Measurements from ENCODE around the gene HPGDS.

DNA sequence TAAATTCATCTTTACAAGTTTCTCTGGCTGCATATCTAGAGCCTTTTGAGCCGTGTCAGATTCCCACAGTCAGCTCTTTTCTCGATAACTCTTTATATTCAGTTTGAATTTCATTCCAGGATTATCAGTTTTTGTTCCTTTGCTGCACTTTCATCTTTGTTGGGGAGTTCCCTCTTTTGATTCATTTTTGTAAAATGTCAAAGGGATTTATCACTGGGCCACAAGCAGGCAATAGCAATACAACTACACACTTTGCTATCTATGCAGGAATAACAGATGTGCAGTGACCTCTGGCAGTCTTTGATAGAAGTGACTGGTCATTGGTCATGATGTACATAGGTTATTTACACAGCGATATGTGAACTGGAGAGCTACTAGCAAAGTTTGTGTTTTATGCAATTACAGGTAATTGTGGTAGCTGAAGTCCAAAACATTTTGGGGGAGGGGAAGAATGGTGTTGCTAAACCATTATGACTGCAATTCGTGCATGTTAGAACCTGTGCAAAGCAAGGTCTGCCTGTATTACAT is 43.8 kb downstream of the HPGDS start:
- TF ChIP-seq POLR2A (IDR thresholded peaks at IDR 0.05; ENCODE audit: low read length), result no peak
- TF ChIP-seq GATA1 (IDR thresholded peaks at IDR 0.05; ENCODE audit: low read depth, low read length), result no peak

Data from erythroblast (primary cell).